ENCODE results near the gene SFI1.
"Not testable (repeated sequence)": the region's sequence is repeated elsewhere in the genome, so short reads cannot be mapped to it uniquely, and the experiment has no call there.

The SFI1 gene

DNA sequence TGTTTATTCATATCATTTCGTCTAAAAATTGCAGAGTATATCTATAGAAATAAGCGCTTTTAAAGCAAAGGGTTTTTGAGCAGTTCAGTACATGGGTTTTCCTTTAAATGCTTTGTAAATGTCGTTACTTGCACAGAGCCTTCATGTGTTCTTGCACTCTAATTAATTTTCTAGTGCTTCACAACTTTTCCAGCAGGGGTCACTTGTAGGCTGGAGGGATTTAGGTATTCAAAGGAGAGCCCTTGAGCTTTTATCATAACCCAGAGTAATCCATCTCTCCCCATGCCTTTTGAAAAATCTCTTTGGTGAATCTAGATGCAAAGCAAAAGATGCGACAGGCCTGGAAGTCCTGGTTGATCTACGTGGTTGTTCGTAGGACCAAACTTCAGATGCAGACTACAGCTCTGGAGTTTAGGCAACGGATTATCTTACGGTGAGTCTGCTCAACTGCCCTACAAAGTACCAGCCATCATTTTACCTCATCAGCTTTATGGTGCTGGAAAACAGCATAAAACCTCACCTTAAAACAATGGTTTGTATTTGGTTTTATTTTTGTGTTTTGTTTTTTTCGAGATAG is 60.4 kb downstream of the SFI1 start:
- H3K18ac ChIP-seq (ENCODE audit: low read depth in 1 of 2, low read length in 2 of 2) = no peak overlapping the region
- H2AK5ac ChIP-seq (ENCODE audit: low read length, severe bottlenecking) = no peak overlapping the region
- no peaks in the 10 kb centered on the region for H3K9me3 ChIP-seq (ENCODE audit: control insufficient read depth, low read length)
- no peak overlapping the region for H3K14ac ChIP-seq (ENCODE audit: low read length in 2 of 2)
- H3K9ac ChIP-seq (ENCODE audit: low read length) = no peak overlapping the region
- H3K79me1 ChIP-seq (replicated peaks; ENCODE audit: low read length, poor library complexity, severe bottlenecking) = no peaks in the 10 kb centered on the region
- H3K4me3 ChIP-seq (ENCODE audit: insufficient read depth in 1 of 2, low read depth in 1 of 2, low read length in 2 of 2) = no peak overlapping the region
- no peak overlapping the region for H3K23ac ChIP-seq (ENCODE audit: low read length in 2 of 2)
- peaks cover 3 to 13% of the 10 kb centered on the region in 2 experiments for H3K36me3 ChIP-seq (ENCODE audit: control insufficient read depth in 1 of 2, insufficient read depth in 2 of 2, low read depth in 1 of 2, low read length in 2 of 2)
- H3K4me1 ChIP-seq (ENCODE audit: control insufficient read depth, insufficient read depth, low read depth, low read length) = peaks cover 3% of the 10 kb centered on the region
- 76% methylated on average over 4 of the region's 9 CpGs for WGBS
- H2BK15ac ChIP-seq (ENCODE audit: low read depth, poor library complexity, severe bottlenecking) = no peak overlapping the region
- H2AFZ ChIP-seq (ENCODE audit: low read depth, low read length) = no peak overlapping the region
- no peak overlapping the region for H4K8ac ChIP-seq (ENCODE audit: low read length)
- H2BK12ac ChIP-seq (ENCODE audit: low read length in 2 of 2) = no peak overlapping the region
- H2BK5ac ChIP-seq (ENCODE audit: low read depth, low read length, poor library complexity, severe bottlenecking) = no peak overlapping the region
- no peak overlapping the region for H3K4me2 ChIP-seq (ENCODE audit: low read length, poor library complexity, severe bottlenecking)
- H3K4ac ChIP-seq (ENCODE audit: low read depth in 1 of 2, low read length in 2 of 2) = no peak overlapping the region
- no peak overlapping the region for H4K91ac ChIP-seq (ENCODE audit: low read length)
- DNase-seq = peak; percentile 52
- H3K27ac ChIP-seq (ENCODE audit: low read length, poor library complexity, severe bottlenecking) = no peak overlapping the region
- no peaks in the 10 kb centered on the region for H3K27me3 ChIP-seq (ENCODE audit: control insufficient read depth in 1 of 2, insufficient read depth in 1 of 2, low read length in 2 of 2)
- no peak overlapping the region for H2BK120ac ChIP-seq (ENCODE audit: low read depth, low read length)

DNA sequence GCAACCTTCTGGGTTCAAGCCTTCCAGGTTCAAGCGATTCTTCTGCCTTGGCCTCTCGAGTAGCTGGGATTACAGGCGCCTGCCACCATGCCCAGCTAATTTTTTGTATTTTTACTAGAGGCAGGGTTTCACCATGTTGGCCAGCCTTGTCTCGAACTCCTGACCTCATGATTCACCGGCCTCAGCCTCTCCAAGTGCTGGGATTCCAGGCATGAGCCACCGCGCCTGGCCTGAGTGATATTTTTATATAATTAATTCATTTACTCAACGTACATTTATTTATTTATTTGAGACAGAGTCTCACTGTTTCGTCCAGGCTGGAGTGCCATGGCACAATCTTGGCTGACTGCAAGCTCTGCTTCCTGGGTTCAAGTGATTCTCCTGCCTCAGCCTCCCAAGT is 62.2 kb downstream of the SFI1 start:
- H2AFZ ChIP-seq (ENCODE audit: low read depth, low read length); H4K91ac ChIP-seq (ENCODE audit: low read length); H2BK15ac ChIP-seq (ENCODE audit: low read depth, poor library complexity, severe bottlenecking); H3K4me3 ChIP-seq (ENCODE audit: insufficient read depth in 1 of 2, low read depth in 1 of 2, low read length in 2 of 2); H2BK120ac ChIP-seq (ENCODE audit: low read depth, low read length); H4K8ac ChIP-seq (ENCODE audit: low read length); H3K27me3 ChIP-seq (ENCODE audit: control insufficient read depth in 1 of 2, insufficient read depth in 1 of 2, low read length in 2 of 2); H3K4me1 ChIP-seq (ENCODE audit: control insufficient read depth, insufficient read depth, low read depth, low read length); H3K9me3 ChIP-seq (ENCODE audit: control insufficient read depth, low read length); H2AK5ac ChIP-seq (ENCODE audit: low read length, severe bottlenecking); H2BK5ac ChIP-seq (ENCODE audit: low read depth, low read length, poor library complexity, severe bottlenecking); H3K4me2 ChIP-seq (ENCODE audit: low read length, poor library complexity, severe bottlenecking); H3K23ac ChIP-seq (ENCODE audit: low read length in 2 of 2); H3K79me1 ChIP-seq (replicated peaks; ENCODE audit: low read length, poor library complexity, severe bottlenecking); H3K9ac ChIP-seq (ENCODE audit: low read length); H3K14ac ChIP-seq (ENCODE audit: low read length in 2 of 2); H3K18ac ChIP-seq (ENCODE audit: low read depth in 1 of 2, low read length in 2 of 2); H3K4ac ChIP-seq (ENCODE audit: low read depth in 1 of 2, low read length in 2 of 2); H3K27ac ChIP-seq (ENCODE audit: low read length, poor library complexity, severe bottlenecking); H2BK12ac ChIP-seq (ENCODE audit: low read length in 2 of 2); DNase-seq: not testable (repeated sequence)
- peaks cover 3 to 13% of the 10 kb centered on the region in 2 experiments for H3K36me3 ChIP-seq (ENCODE audit: control insufficient read depth in 1 of 2, insufficient read depth in 2 of 2, low read depth in 1 of 2, low read length in 2 of 2)
- 88% methylated on average over 5 of the region's 9 CpGs for WGBS

DNA sequence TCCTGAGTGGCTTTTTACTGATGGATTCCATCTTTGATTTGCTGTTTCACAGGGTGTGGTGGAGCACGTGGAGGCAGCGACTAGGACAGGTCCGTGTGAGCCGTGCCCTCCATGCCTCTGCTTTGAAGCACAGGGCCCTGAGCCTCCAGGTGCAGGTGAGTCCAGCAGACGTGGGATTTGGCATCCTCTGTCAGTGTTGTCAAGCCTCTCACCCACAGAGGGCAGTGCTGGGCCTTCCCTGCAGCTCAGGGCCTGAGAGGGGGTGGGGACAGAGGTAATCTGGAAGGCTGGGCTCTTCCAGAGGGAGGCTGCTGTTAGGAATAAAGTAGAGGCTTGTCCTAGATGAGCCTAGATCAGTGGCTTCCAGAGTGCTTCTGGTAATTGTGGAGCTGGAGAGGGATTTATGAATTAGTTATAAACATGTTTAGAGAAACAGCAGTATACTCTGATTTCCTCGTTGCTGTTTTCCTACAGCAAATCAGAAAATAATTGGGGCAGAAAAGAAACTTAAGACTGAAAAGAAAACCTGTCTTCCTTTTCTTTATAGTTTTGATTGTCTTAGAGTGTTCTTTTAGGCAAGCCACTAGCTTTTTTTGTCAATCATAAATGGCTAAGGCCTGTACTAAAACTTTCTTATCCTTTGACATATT is 65.0 kb downstream of the SFI1 start:
- peak overlapping the region; percentile 2 for H3K9ac ChIP-seq (ENCODE audit: low read length)
- no peak overlapping the region for H3K23ac ChIP-seq (ENCODE audit: low read length in 2 of 2)
- H3K4me3 ChIP-seq (ENCODE audit: insufficient read depth in 1 of 2, low read depth in 1 of 2, low read length in 2 of 2) = no peak overlapping the region
- no peak overlapping the region for H2BK5ac ChIP-seq (ENCODE audit: low read depth, low read length, poor library complexity, severe bottlenecking)
- H3K4ac ChIP-seq (ENCODE audit: low read depth in 1 of 2, low read length in 2 of 2) = no peak overlapping the region
- H3K79me1 ChIP-seq (replicated peaks; ENCODE audit: low read length, poor library complexity, severe bottlenecking) = no peaks in the 10 kb centered on the region
- DNase-seq = peak; percentile 84
- H3K27ac ChIP-seq (ENCODE audit: low read length, poor library complexity, severe bottlenecking) = no peak overlapping the region
- H2AK5ac ChIP-seq (ENCODE audit: low read length, severe bottlenecking) = peak overlapping the region; percentile 36
- H3K4me1 ChIP-seq (ENCODE audit: control insufficient read depth, insufficient read depth, low read depth, low read length) = no peaks in the 10 kb centered on the region
- no peak overlapping the region for H3K4me2 ChIP-seq (ENCODE audit: low read length, poor library complexity, severe bottlenecking)
- H2AFZ ChIP-seq (ENCODE audit: low read depth, low read length) = no peak overlapping the region
- H3K14ac ChIP-seq (ENCODE audit: low read length in 2 of 2) = no peak overlapping the region
- H2BK120ac ChIP-seq (ENCODE audit: low read depth, low read length) = no peak overlapping the region
- H4K91ac ChIP-seq (ENCODE audit: low read length) = no peak overlapping the region
- H2BK15ac ChIP-seq (ENCODE audit: low read depth, poor library complexity, severe bottlenecking) = no peak overlapping the region
- H3K9me3 ChIP-seq (ENCODE audit: control insufficient read depth, low read length) = no peaks in the 10 kb centered on the region
- H3K36me3 ChIP-seq (ENCODE audit: control insufficient read depth in 1 of 2, insufficient read depth in 2 of 2, low read depth in 1 of 2, low read length in 2 of 2) = peaks cover 3 to 16% of the 10 kb centered on the region in 2 experiments
- 5% methylated on average over 5 of the region's 6 CpGs for WGBS
- H3K18ac ChIP-seq (ENCODE audit: low read depth in 1 of 2, low read length in 2 of 2) = no peak overlapping the region
- H3K27me3 ChIP-seq (ENCODE audit: control insufficient read depth in 1 of 2, insufficient read depth in 1 of 2, low read length in 2 of 2) = no peaks in the 10 kb centered on the region
- H2BK12ac ChIP-seq (ENCODE audit: low read length in 2 of 2) = peak overlapping the region in 1 of 2 experiments; percentile 51
- H4K8ac ChIP-seq (ENCODE audit: low read length) = no peak overlapping the region

DNA sequence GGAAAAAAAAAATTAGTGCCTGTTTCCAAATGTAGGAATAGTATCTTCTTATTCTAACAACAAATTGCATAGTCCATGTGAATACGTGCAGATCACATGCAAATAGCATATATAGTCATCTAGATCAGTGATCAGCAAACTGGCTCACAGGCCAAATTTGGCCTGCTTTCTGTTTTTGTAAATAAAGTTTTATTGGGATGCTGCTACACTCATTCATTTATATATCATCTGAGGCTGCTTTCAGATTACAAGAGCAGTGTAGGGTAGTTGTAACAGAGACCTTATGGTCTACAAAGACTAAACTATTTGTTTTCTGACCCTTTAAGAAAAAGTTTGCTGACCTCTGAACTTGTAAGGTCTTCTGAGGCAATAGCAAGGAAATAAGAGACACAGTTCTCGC is 65.6 kb downstream of the SFI1 start:
- Histone ChIP-seq H4K8ac (ENCODE audit: low read length) (no peak overlapping the region), H3K9ac (ENCODE audit: low read length) (no peak overlapping the region), H3K79me1 (replicated peaks; ENCODE audit: low read length, poor library complexity, severe bottlenecking) (no peaks in the 10 kb centered on the region), H4K91ac (ENCODE audit: low read length) (no peak overlapping the region), H3K4me1 (ENCODE audit: control insufficient read depth, insufficient read depth, low read depth, low read length) (no peaks in the 10 kb centered on the region), H3K9me3 (ENCODE audit: control insufficient read depth, low read length) (no peaks in the 10 kb centered on the region), H2BK15ac (ENCODE audit: low read depth, poor library complexity, severe bottlenecking) (no peak overlapping the region), H2BK5ac (ENCODE audit: low read depth, low read length, poor library complexity, severe bottlenecking) (no peak overlapping the region), H3K23ac (ENCODE audit: low read length in 2 of 2) (no peak overlapping the region), H2BK12ac (ENCODE audit: low read length in 2 of 2) (no peak overlapping the region), H3K27me3 (ENCODE audit: control insufficient read depth in 1 of 2, insufficient read depth in 1 of 2, low read length in 2 of 2) (no peaks in the 10 kb centered on the region), H3K18ac (ENCODE audit: low read depth in 1 of 2, low read length in 2 of 2) (no peak overlapping the region), H2BK120ac (ENCODE audit: low read depth, low read length) (no peak overlapping the region), H3K14ac (ENCODE audit: low read length in 2 of 2) (no peak overlapping the region), H3K4ac (ENCODE audit: low read depth in 1 of 2, low read length in 2 of 2) (no peak overlapping the region), H3K27ac (ENCODE audit: low read length, poor library complexity, severe bottlenecking) (no peak overlapping the region), H3K4me3 (ENCODE audit: insufficient read depth in 1 of 2, low read depth in 1 of 2, low read length in 2 of 2) (no peak overlapping the region), H3K36me3 (ENCODE audit: control insufficient read depth in 1 of 2, insufficient read depth in 2 of 2, low read depth in 1 of 2, low read length in 2 of 2) (peaks cover 3 to 14% of the 10 kb centered on the region in 2 experiments), H3K4me2 (ENCODE audit: low read length, poor library complexity, severe bottlenecking) (no peak overlapping the region), H2AFZ (ENCODE audit: low read depth, low read length) (no peak overlapping the region), H2AK5ac (ENCODE audit: low read length, severe bottlenecking) (no peak overlapping the region)
- no CpG with 5 or more reads among the region's 2 CpGs for WGBS
- peak; percentile 6 for DNase-seq
